NT2/D1 (cell line): ENCODE data around the gene RHOB.

Source experiments
- DNase-seq: peaks from one replicate; pipeline ENCODE4 v3.0.0-alpha.2; 2011; ENCODE audit warnings: low read depth, low spot score
- H3K27me3 ChIP-seq: 2 replicates; pipeline ENCODE4 v1.6.0; 2011; ENCODE audit warnings: mild to moderate bottlenecking; ENCODE audit not compliant: insufficient read length, insufficient read depth
- H3K36me3 ChIP-seq: 2 replicates; pipeline ENCODE4 v1.6.1; 2011; ENCODE audit warnings: mild to moderate bottlenecking, low read length, mixed read lengths; ENCODE audit not compliant: insufficient read depth, insufficient read length
- H3K4me1 ChIP-seq: 2 replicates; pipeline ENCODE4 v1.5.1; 2011; ENCODE audit not compliant: insufficient read depth, insufficient read length
- H3K4me3 ChIP-seq: 2 replicates; pipeline ENCODE4 v1.5.1; 2011; ENCODE audit warnings: low read depth; ENCODE audit not compliant: insufficient read length
- H3K9ac ChIP-seq: 2 replicates; pipeline ENCODE4 v1.6.0; 2011; ENCODE audit warnings: low read depth; ENCODE audit not compliant: insufficient read length
- H3K9me3 ChIP-seq: 2 replicates; pipeline ENCODE4 v1.5.1; 2011; ENCODE audit warnings: mild to moderate bottlenecking, low read length; ENCODE audit not compliant: insufficient read depth
- SUZ12 ChIP-seq: IDR thresholded peaks from 2 replicates; pipeline ENCODE4 v1.6.1; 2011; ENCODE audit not compliant: insufficient read length, insufficient read depth; ENCODE audit errors: extremely low read depth
- YY1 ChIP-seq: IDR thresholded peaks from 2 replicates; pipeline ENCODE4 v1.6.1; 2011; ENCODE audit not compliant: insufficient read length, insufficient read depth
- ZNF274 ChIP-seq: IDR thresholded peaks from 2 replicates; pipeline ENCODE4 v1.6.1; 2011; ENCODE audit warnings: mild to moderate bottlenecking, low read depth, low read length

The RHOB gene

DNA sequence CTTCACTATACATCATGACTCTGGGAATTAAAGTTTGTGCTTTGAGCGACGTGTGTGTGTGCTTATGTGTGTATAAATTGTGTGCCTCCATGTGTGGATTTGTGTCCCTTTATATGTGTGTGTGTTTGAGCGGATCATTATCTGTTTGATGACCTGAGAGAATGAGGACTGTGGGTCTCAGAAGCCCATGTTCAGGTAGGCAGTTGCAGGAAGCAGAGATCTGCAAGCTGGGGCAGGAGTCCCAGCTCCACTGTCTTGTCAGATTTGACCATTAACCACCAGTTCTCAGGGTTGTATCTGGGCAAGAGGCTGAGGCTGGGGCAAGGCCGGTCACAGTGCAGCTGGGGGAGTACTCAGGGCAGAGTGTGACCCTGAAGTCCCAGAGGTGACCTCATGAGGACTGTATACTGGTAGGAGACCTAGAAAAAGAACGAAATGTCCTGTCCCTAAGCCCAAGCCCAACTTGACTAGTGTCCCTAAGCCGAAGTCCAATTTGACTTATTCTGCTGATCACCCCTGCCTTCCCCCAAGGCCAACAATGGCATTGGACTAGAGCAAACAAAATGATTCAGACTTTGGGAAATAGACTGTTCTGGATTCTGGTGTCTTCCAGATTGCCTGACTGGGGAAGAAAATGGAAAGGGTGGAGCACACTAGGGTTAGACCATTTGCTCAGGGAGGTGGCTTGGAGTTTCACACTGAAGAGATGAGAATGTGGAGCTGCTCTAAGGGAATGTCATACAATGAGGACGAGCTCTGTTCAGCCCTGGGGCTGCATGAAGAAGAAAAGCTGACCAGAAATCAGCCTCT, 28.1 kb downstream of the RHOB start:
- H3K27me3 ChIP-seq, result no peaks in the 10 kb centered on the region
- no peak for DNase-seq
- no peak overlapping the region for H3K4me3 ChIP-seq
- H3K4me1 ChIP-seq, result no peaks in the 10 kb centered on the region
- H3K9me3 ChIP-seq, result no peaks in the 10 kb centered on the region
- H3K36me3 ChIP-seq, result no peaks in the 10 kb centered on the region
- TF ChIP-seq YY1 (no peak), SUZ12 (no peak), ZNF274 (no peak)
- H3K9ac ChIP-seq, result no peak overlapping the region

DNA sequence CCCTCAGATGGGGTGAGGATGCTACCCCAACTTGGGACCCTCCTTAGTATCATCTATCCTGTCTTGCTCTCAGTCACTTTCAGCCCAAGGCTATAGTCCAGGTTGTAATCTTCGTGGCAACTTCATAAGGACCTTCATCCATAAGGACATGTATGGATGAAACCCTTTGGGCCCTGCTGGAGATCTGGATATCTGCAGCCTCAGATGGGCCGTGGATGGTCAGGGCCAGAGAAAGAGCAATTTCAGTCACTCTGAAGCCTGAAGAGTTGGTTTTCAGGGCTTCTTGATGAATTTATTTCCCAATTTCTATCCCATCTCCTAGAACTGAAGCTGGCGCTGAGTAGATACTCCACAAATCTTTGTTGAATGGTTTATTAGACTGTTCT, 28.7 kb downstream of the RHOB start:
- Histone ChIP-seq H3K9ac (no peak overlapping the region), H3K4me1 (no peaks in the 10 kb centered on the region), H3K4me3 (no peak overlapping the region), H3K36me3 (no peaks in the 10 kb centered on the region), H3K9me3 (no peaks in the 10 kb centered on the region), H3K27me3 (no peaks in the 10 kb centered on the region)
- DNase-seq, result no peak
- TF ChIP-seq ZNF274 (no peak), SUZ12 (no peak), YY1 (no peak)

DNA sequence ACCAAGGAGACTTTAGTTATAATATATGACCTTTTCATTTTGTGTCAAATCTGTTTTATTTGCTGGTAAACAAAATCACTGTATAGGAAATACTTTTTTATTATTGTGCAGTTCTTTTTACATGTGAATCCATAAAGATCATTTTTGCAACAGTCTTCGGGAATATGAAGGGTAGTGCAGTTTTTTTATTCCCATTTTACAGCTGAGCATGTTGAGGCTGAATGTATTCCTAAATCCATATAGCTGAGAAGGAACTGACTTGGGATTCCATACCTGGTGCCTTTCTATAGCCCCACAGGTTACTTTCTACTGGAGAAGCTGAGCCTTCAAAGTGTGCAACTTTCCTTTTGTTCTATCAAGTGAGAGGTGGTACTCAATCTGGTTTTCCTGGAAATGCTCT, 29.6 kb downstream of the RHOB start:
- Histone ChIP-seq H3K9ac (no peak overlapping the region), H3K9me3 (no peaks in the 10 kb centered on the region), H3K4me3 (no peak overlapping the region), H3K27me3 (no peaks in the 10 kb centered on the region), H3K36me3 (no peaks in the 10 kb centered on the region), H3K4me1 (no peaks in the 10 kb centered on the region)
- no peak for DNase-seq
- TF ChIP-seq ZNF274, result no peak
- no peak for TF ChIP-seq YY1
- TF ChIP-seq SUZ12, result no peak

DNA sequence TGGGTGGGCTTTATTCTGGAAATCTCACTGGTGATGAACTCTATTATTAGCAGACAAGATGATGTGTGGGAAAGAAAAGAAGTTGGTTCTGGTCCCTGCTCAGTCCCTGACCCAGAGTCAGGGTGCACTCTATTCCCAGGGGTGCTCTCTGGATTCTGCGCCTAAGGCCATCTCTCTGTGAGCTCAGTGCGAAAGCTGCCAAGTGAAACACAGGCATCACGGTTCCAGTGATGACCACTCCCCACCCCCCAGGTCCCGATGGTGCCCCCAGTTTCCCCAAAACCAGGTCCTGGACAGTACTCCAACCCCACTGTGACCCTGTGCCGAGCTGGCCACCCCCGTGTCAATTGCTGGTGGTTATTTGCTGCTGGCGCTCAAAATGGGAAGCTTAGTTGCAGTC, 30.1 kb downstream of the RHOB start:
- Histone ChIP-seq H3K4me1 (no peaks in the 10 kb centered on the region), H3K4me3 (no peak overlapping the region), H3K36me3 (no peaks in the 10 kb centered on the region), H3K9me3 (no peaks in the 10 kb centered on the region), H3K9ac (no peak overlapping the region), H3K27me3 (no peaks in the 10 kb centered on the region)
- no peak for DNase-seq
- TF ChIP-seq YY1 (no peak), ZNF274 (no peak), SUZ12 (no peak)

DNA sequence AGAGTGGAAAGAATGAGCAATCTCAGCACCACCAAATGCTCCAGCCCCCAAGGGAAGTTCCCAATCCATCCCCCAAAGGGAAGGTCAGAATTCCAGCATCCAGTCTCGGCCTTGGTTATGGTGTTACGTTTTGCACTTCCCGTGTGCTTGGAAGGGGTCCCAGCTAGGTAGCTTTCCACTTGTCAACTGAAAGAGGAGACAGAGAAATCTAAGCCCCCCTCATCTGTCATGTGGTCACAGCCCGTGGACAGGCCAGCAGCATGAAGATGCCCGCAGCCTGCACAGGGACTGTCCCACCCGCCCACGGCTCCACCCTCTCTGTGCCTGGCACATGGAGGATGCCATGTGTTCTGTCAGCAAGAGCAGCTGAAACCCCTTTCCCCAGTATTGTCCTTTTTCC, 32.1 kb downstream of the RHOB start:
- no peak for TF ChIP-seq YY1
- no peak for TF ChIP-seq SUZ12
- no peak for TF ChIP-seq ZNF274
- Histone ChIP-seq H3K9ac (no peak overlapping the region), H3K36me3 (no peaks in the 10 kb centered on the region), H3K4me1 (no peaks in the 10 kb centered on the region), H3K4me3 (no peak overlapping the region), H3K9me3 (no peaks in the 10 kb centered on the region), H3K27me3 (no peaks in the 10 kb centered on the region)
- no peak for DNase-seq

DNA sequence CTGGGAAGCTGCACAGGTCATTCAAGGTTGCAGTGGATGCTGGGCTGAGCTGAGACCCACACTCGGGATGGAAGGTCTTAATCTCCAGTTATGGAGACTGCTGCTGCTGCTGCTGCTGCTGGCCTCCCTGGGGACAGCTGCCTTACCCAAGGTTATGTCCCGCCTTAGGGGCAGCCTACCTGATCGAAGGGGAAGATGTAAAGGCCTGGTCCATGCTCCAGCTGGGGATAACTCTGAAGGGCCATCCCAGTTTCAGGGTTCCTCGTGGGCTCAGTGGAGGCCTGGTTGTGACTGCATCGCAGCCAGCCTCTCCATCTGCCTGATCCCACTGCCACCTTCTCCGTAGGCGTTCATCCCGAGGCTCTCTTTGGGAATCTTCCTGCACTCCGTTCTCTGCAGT, 33.0 kb downstream of the RHOB start:
- Histone ChIP-seq H3K36me3 (no peaks in the 10 kb centered on the region), H3K9me3 (no peaks in the 10 kb centered on the region), H3K27me3 (no peaks in the 10 kb centered on the region), H3K4me3 (no peak overlapping the region), H3K4me1 (no peaks in the 10 kb centered on the region), H3K9ac (no peak overlapping the region)
- DNase-seq, result no peak
- TF ChIP-seq YY1, result no peak
- no peak for TF ChIP-seq SUZ12
- TF ChIP-seq ZNF274, result no peak

DNA sequence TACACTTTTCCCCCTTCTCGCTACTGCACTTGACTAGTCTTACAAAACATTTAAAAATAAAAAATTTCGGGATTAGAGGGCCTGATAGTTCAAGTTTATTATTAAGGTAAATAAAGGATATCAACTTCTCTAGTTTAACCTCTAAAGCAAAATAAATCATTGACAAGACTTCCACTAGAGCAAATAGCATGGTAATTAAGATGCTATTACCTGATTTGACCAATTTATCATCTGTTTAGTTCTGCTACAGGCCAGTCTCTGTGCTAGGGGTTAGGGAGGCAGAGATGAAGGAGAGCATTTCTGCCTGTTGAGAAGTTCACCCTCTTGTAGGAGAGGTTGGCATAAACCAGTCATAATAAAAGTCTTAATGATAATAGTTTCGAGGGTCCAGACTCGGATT, 34.0 kb downstream of the RHOB start:
- Histone ChIP-seq H3K9me3 (no peaks in the 10 kb centered on the region), H3K9ac (no peak overlapping the region), H3K36me3 (no peaks in the 10 kb centered on the region), H3K4me1 (peaks cover 4% of the 10 kb centered on the region), H3K4me3 (no peak overlapping the region), H3K27me3 (no peaks in the 10 kb centered on the region)
- TF ChIP-seq YY1, result no peak
- no peak for TF ChIP-seq ZNF274
- no peak for TF ChIP-seq SUZ12
- DNase-seq, result no peak
